ENCODE measurements around the gene CHD3.

CHD3 gene

DNA sequence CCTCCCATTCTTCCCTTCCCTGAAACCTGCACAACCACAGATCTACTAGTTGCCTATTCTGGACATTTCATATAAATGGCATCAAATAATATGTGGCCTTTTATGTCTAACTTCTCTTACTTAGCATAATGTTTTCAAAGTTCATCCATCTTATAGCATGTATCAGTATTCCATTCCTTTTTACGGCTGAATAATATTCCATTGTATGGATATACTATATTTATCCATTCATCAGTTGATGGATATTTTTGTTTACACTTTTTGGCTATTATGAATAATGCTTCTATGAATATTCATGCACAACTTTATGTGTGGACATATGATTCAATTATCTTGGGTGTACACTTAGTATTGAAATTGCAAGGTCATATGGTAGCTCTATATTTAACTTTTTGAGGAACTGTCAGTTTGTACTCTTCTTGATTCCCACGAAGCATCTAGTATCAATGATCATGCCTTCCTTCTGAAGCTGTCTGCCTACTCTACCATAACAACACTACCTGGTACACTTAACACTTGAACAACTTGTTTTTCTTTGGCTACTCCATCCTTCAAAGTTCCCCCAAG is 12.7 kb upstream of the CHD3 start:
- DNase-seq: no peak

GRCh38 chr17:7878234-7878633 is 10.4 kb upstream of the CHD3 start:
- no peak for DNase-seq

DNA sequence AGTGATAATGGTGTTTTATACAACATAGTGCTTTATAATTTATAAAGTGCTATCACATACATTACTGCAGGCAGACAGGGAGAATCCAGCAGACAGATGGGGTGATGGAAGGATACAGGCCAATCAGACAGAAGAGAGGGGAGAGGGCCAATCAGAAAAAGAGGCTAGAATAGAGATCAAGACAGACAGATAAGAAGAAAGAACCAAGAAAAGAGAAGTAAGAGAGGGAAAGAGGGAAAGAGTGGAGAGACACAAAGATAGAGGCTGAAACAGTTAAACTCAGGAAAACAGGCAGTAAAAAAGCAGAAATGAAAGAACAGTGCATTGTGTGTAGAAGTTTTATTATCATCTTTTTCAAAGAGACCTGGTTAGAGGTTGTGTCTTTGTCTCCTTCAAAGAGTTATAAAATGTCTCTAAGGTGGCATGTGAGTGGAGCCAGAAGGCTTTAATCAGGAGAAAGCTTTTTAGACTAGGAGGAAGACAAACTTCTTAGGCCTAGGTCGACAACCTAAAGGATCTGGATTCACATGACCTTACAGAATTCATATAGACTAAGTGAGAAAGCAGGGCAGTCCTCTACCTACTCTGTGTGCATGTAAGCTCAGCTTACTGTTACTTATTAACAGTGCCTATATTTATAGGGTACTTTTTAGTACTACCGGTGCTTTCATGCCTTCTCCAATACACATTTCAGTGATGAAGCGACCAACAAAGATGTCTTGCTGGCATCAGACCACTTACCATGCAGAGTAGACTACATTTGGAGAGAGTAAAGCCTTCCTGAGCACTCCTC is 8.3 kb upstream of the CHD3 start:
- DNase-seq: no peak

GRCh38 chr17:7881276-7882054 is 7.1 kb upstream of the CHD3 start:
- DNase-seq: no peak

- no peak for DNase-seq
These were observed 6.5 kb upstream of the CHD3 start for GRCh38 chr17:7882068-7882467.

- DNase-seq: no peak
These were observed 6.0 kb upstream of the CHD3 start for GRCh38 chr17:7882629-7883028.

DNA sequence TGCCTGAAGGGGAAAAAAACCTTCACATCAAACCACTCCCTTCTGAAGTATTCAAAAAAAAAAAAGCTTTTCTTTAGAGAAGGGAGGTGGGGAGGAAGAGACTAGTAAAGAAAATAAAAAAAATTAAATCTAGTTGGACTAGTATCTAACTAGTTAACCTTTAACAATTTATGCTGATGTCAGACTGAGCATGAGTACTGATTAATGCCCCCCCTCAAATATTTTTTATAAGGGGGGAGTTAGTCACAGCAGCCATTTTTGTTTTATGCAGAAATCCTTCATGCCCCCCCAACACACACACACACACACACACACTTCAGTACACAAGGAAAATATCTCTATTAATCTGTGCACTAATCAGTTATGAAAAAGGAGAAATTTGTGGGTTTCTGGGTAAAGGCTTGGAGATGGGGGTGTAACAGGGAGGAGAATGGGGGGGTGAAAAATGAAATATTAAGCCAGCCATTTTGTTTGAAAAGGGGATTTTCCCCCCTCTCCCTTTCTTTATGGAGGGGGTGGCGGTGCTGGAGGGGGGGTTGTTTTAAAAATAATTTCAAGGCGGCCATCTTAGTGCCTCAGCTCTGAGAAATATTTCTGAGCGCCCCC is 4.7 kb upstream of the CHD3 start:
- DNase-seq: no peak

- peak; percentile 31 for DNase-seq
These were observed 3.8 kb upstream of the CHD3 start for GRCh38 chr17:7884581-7885366.

GRCh38 chr17:7885367-7886226 is 3.0 kb upstream of the CHD3 start:
- peak; percentile 34 for DNase-seq

- DNase-seq: peak; percentile 46
These were observed 2.2 kb upstream of the CHD3 start for GRCh38 chr17:7886227-7887037.

DNA sequence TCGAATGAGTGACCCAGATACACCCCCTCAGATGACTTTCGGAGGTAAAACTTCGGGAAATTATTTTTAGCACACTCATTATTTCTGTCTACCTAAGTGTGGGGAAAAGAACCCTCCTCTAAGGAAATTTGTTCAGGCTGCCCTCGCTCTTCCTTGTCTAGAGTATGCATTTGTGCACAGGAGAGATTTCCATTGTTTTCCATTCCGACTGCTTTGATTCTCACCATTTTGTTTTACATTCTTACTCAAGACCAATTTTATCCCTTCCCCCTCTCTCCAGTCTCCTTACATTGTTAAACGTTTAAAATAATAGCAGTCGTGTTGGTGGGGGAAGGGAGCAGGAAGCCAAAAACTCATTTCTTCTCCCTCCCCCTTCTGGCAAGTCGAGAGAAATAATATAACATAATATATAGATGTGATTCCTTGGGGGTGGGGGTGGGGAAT is 1.5 kb upstream of the CHD3 start:
- no peak for DNase-seq

DNA sequence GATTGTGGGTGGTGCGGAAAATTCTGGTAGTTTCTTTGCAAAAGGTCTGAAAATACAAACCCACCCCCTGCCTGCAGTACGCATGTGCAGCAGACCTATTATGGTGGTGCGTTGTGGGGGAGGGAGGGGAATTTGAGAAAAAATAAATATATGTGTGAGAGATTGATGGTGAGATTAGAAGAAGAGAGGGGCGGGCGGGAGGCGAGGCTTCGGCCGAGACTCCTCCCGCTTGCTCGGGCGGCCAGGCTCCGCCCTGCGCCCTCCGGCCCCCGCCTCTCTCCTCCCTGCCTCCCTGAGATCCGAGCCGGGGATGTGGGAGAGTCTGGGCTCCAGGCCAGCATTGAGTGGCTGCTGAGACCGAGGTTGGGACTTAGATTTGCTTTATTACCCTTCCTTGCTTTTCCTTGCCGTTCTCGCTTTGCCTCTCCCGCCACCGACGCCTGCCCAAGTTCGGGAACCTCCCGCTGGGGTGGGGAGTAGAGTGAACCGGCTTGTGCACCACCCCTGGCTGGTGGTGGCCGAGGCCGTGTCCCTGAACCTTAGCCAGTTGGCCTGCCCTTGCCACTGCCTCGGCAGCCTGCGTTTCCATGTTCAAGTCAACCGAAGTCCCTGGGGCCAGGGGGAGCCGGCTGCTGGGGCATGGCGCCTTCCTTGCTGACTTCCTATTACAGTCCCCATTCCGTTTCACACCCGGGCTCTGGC is 956 bp upstream of the CHD3 start:
- peak; percentile 85 for DNase-seq

GRCh38 chr17:7889166-7889955 is 772 bp downstream of the CHD3 start:
- DNase-seq: peak; percentile 15

- DNase-seq: no peak
These were observed 4.7 kb downstream of the CHD3 start for GRCh38 chr17:7893187-7893880.

DNA sequence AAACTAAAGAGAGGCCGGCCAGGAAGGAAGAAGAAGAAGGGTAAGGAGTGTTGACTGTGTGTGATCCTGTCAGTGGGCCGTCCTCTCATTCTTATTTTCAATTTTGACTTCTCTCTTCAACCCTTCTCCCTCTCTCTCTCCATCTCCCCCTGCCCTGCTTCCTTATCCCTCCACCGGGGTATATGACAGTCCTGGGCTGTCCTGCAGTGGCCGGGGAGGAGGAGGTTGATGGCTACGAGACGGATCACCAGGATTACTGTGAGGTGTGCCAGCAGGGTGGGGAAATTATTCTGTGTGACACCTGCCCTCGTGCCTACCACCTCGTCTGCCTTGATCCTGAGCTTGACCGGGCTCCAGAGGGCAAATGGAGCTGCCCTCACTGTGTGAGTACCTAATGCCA is 5.6 kb downstream of the CHD3 start:
- DNase-seq: no peak

GRCh38 chr17:7894866-7895265 is 6.3 kb downstream of the CHD3 start:
- no peak for DNase-seq

DNA sequence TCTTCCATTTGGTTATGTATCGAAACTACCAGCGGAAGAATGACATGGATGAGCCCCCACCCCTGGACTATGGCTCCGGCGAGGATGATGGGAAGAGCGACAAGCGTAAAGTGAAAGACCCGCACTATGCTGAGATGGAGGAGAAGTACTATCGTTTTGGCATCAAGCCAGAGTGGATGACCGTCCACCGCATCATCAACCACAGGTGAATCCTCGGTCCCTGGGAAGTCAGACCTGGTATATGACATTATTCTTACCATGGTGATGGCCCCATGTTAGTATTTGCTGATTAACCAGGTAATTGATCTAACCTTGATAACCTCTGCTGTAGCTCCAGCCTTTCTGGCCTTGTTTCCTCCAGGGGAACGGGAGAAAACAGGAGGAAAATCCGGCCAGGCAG is 8.5 kb downstream of the CHD3 start:
- no peak for DNase-seq

GRCh38 chr17:7897773-7898172 is 9.2 kb downstream of the CHD3 start:
- no peak for DNase-seq
